ENCODE results near the gene RPH3AL. TPM values are rescaled to one million over a fixed set of nuclear protein-coding genes. Genes with fewer than 3 reads are reported as not detected.
A peak's percentile ranks its signal among the peaks of the same experiment; 100 is the strongest.

RPH3AL gene
- total RNA-seq, 1 experiment from 2014 or later: 3.0 TPM

DNA sequence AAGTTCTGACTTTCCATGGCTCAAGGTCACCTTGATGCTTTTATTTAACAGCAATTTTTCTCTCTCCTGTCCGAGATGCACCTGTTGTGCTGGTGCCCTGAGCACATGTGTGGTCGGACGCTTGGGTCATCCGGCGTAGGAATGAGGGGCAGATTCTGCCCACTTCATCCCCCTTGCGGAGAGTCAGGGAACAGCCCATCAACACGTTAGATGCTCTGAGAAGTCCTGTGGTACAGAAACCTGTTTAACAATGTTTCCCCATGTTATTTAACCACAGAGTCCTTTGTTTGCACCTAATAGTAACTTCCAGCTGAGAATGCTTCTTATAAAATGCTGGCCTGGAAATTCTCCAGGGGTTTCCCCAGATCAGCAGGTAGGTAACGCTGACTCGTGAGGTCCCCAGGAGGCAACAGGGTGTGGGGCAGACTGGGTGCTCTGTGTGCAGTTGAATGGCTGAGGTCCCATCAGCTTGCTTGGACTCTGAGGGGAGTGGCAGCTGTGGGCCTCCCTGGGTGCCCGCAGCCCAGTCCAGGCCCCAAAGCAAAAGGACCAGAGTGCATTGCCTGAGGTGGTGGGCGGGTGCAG is 189.0 kb downstream of the RPH3AL start:
- no peak overlapping the region for H3K4ac ChIP-seq (ENCODE audit: low read depth, low read length)
- H3K4me1 ChIP-seq (ENCODE audit: insufficient read depth, low read length): no peaks in the 10 kb centered on the region
- H4K5ac ChIP-seq (ENCODE audit: insufficient read length, low read depth, low read length): no peak overlapping the region
- H2BK120ac ChIP-seq (ENCODE audit: low read depth, low read length, poor library complexity, severe bottlenecking): no peak overlapping the region
- no peaks in the 10 kb centered on the region for H3K23me2 ChIP-seq (ENCODE audit: insufficient read length, low read depth, low read length, poor library complexity, severe bottlenecking)
- H3K4me3 Mint-ChIP-seq: no peak overlapping the region; a peak in 1 of 5 replicates
- H4K91ac ChIP-seq (ENCODE audit: insufficient read length, low read depth, low read length): no peak overlapping the region
- no peak overlapping the region for H4K8ac ChIP-seq (replicated peaks; ENCODE audit: insufficient read length, low read depth, low read length)
- no peak overlapping the region; a peak in 1 of 7 replicates for H3K27ac Mint-ChIP-seq
- no peak overlapping the region for H2BK5ac ChIP-seq (ENCODE audit: insufficient read length, low read length)
- no peaks in the 10 kb centered on the region for H3K36me3 Mint-ChIP-seq (ENCODE audit: insufficient read depth in 1 of 3, low read depth in 3 of 3)
- no peak overlapping the region for H3K4me2 ChIP-seq (ENCODE audit: insufficient read depth, insufficient read length, low read length)
- no peak overlapping the region for H2BK20ac ChIP-seq (ENCODE audit: low read depth, low read length, poor library complexity, severe bottlenecking)
- H3K79me2 ChIP-seq (ENCODE audit: insufficient read depth, low read length): no peaks in the 10 kb centered on the region
- H2AK5ac ChIP-seq (ENCODE audit: insufficient read length, low read length): no peak overlapping the region
- no CpG with 5 or more reads among the region's 11 CpGs for WGBS (ENCODE audit: extremely low coverage, insufficient read length, low lambda C conversion rate)
- H3K56ac ChIP-seq (ENCODE audit: insufficient read length, low read depth, low read length): no peak overlapping the region
- no peak overlapping the region for H3K23ac ChIP-seq (ENCODE audit: insufficient read length, low read depth, low read length)
- peak; percentile 67 for DNase-seq
- no peaks in the 10 kb centered on the region for H3K9me3 ChIP-seq (ENCODE audit: control insufficient read depth, low read depth, low read length)
- H3K4me1 Mint-ChIP-seq: peaks cover 2 to 4% of the 10 kb centered on the region in 2 experiments; a peak in 2 of 4 replicates
- H3K27ac ChIP-seq (ENCODE audit: insufficient read length, low read depth, low read length): no peak overlapping the region
- no peak overlapping the region for H2AFZ ChIP-seq (ENCODE audit: low read length)
- H3K18ac ChIP-seq (ENCODE audit: insufficient read length, low read depth, low read length): no peak overlapping the region
- no peaks in the 10 kb centered on the region for H3K9me3 Mint-ChIP-seq
- no peaks in the 10 kb centered on the region for H3K79me1 ChIP-seq (ENCODE audit: insufficient read depth, low read depth, low read length, poor library complexity, severe bottlenecking)
- no peak overlapping the region for H2BK12ac ChIP-seq (ENCODE audit: insufficient read length, low read depth, low read length)
- no peaks in the 10 kb centered on the region; the same call in none of the 2 replicates for H3K27me3 Mint-ChIP-seq (ENCODE audit: low read depth)
- H2BK15ac ChIP-seq (ENCODE audit: low read depth, low read length): no peak overlapping the region
- H3T11ph ChIP-seq (ENCODE audit: low read length): no peak overlapping the region
- TF ChIP-seq, protein P1, sequence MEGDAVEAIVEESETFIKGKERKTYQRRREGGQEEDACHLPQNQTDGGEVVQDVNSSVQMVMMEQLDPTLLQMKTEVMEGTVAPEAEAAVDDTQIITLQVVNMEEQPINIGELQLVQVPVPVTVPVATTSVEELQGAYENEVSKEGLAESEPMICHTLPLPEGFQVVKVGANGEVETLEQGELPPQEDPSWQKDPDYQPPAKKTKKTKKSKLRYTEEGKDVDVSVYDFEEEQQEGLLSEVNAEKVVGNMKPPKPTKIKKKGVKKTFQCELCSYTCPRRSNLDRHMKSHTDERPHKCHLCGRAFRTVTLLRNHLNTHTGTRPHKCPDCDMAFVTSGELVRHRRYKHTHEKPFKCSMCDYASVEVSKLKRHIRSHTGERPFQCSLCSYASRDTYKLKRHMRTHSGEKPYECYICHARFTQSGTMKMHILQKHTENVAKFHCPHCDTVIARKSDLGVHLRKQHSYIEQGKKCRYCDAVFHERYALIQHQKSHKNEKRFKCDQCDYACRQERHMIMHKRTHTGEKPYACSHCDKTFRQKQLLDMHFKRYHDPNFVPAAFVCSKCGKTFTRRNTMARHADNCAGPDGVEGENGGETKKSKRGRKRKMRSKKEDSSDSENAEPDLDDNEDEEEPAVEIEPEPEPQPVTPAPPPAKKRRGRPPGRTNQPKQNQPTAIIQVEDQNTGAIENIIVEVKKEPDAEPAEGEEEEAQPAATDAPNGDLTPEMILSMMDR (conservative IDR thresholded peaks at IDR 0.05): peak; percentile 61
- H3K14ac ChIP-seq (ENCODE audit: insufficient read depth, low read length): no peak overlapping the region; the same call in 1 of the 2 replicates
- no peaks in the 10 kb centered on the region for H4K20me1 ChIP-seq (ENCODE audit: control insufficient read depth, insufficient read depth, insufficient read length)
- no peaks in the 10 kb centered on the region for H3K27me3 ChIP-seq (ENCODE audit: insufficient read depth, low read length)
- H3K9ac ChIP-seq (ENCODE audit: extremely low read depth, insufficient read length, low read length): no peak overlapping the region

Data from H9 (cell line).